Muscle of back (tissue), 11 donors: Measurements from ENCODE around the gene BICDL2. TPM values are rescaled to one million over a fixed set of nuclear protein-coding genes. Genes with fewer than 3 reads are reported as not detected.
A peak's percentile ranks its signal among the peaks of the same experiment; 100 is the strongest.

Experiments
- DNase-seq, 3 donors: peaks; one replicate each; pipeline versions ENCODE4 v3.0.0 to v3.0.0-alpha.2; 2013
- polyA plus RNA-seq, 10 donors: library from polyadenylated mRNA; unstranded; fragments of 120-200 nt; gene quantifications; one replicate each; pipeline ENCODE4 v1.2.1, GENCODE V29; 2013; ENCODE audit not compliant: insufficient read length in 10 of 10

BICDL2 gene
- polyA plus RNA-seq, 10 donors: 0.07 to 0.82 (median 0.11) TPM; not detected in 4

- no peak for DNase-seq
These were observed 9.9 kb downstream of the BICDL2 start for GRCh38 chr16:3026609-3027488.

GRCh38 chr16:3026003-3026378 lies 10.8 kb downstream of the BICDL2 start:
- DNase-seq: no peak

DNA sequence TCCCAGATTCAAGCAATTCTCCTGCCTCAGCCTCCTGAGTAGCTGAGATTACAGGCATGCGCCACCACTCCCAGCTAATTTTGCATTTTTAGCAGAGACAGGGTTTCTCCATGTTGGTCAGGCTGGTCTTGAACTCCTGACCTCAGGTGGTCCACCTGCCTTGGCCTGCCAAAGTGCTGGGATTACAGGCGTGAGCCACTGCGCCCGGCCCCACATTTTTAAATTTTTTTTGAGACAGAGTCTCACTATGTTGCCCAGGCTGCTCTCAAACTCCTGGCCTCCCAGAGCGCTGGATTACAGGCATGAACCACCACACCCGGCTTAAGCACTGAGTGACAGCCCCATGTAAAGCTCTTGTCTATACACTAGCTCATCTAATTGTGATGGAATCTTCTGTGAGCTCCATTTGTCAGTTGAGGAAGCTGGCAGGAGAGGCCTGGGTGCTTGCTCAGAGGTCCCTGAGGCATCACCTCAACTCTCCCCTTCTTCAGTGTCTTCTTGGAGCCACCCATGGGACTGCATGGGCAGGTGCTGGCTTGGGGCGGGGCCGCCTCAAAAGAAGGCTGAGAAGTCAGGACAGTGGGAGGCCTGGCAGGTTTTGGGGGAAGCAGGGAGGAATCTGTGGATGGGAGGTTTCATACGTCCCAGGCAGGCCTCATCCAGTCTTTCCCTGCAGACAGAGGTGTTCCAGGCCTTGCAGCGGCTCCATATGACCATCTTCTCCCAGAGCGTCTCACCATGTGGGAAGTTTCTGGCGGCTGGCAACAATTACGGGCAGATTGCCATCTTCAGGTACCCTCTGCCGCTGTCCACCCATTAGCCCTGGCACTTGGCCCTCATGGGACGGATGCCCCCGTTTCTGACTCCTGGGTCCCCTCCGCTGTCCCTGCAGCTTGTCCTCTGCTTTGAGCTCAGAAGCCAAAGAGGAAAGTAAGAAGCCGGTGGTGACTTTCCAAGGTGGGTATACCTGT lies 11.4 kb downstream of the BICDL2 start:
- no peak for DNase-seq

DNA sequence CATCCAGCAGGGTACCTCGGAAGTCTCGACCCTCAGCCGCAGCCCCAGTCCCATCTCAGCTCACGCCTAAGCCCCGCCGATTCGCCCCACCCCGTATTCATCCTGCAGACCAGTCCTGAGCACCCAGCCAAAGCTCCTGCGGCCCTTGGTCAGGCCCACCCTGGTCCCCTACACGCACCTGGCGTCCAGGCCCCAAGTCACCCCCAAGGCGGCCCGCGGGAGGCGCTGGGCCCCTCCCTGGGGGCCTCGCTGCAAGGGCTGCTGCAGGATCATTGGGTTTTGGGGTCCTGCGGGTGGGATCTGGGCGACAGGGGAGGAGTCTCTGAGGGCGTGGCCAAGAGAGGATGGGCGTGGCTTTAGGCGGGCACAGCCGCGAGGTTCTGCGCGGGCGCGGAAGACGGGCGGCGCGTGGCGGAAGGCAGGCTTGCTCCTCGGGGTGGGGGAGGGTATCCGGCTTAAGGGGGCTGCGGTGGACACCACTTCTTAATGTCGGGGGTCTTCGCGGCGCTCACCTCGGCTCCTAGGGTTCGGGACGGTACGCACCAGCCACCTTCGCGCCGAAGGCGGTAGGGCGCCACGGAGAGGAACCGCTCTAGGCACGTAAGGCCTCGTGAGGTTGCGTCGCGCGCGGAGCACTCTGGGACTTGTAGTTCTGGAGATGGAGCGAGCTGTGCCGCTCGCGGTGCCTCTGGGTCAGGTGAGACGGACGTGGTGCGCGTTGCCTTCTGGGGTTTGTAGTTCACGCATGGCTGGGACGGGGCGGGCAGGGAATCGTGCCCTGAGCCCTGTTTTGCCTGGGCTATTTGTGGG lies 12.9 kb downstream of the BICDL2 start, which contains the start of the genes HCFC1R1 and THOC6:
Gene HCFC1R1, minus strand, starts transcription at position 274 of the 810 bp plus-strand sequence. Its CDS starts 1 bp downstream, at position 273.
Gene THOC6, plus strand, starts transcription at position 367 of the 810 bp plus-strand sequence. Its CDS starts 292 bp downstream, at position 659.
- DNase-seq: peak; percentile 97 to 99 (median 97)

DNA sequence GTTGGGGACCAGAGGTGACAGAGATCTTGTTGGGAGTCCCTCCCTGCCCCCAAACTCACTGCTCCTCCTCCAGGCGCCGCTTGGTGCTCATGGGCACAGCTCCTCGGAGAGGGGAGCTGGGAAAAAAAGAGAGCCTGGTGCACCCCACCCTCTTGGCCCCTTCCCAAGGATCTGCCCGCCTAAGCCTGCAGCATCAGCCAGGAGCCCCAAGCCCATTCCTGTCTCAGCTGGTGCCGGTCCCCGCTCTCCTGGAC lies 13.4 kb downstream of the BICDL2 start:
- DNase-seq: peak in 2 of 3 donors; percentile 54 to 59

DNA sequence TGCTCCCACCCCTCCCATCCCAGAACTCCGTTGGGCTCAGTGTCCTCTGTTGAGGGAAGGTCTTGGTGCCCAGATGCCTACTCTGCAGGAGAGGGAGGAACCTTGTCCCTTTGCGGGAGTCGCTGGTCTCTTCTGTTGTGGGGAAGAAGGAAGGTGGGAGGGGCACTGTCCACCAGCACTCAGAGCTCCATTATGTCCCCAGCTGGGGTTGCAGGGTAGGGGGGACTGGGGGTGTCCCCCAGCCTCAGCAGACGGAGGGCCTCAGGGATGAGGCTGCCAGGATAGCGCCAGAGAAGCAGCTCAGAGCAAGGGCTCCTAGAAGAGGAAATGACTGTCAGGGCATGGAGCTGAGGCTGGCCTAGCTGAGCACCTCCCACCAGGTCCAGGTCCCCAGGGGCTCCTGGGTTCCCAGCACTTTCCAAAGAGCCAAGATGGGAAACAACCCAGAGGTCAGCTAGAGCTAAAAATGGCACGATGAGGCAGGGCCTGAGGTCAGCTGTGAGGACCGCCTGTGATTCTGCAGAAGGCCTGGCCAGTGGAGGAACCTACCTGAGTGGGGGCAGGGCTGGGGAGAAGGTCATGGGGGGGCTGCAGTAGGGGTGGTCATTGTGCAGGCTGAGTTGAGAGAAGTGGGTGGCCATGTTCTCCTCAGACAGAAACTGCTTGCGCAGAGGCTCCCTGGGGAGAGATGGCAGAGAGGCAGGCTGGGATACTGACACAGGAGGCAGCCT lies 13.9 kb downstream of the BICDL2 start:
- peak; percentile 38 to 66 (median 40) for DNase-seq

- peak; percentile 93 to 95 (median 95) for DNase-seq
These were observed 14.5 kb downstream of the BICDL2 start for GRCh38 chr16:3022208-3022683.

- peak; percentile 82 to 93 (median 90) for DNase-seq
These were observed 15.1 kb downstream of the BICDL2 start for GRCh38 chr16:3021449-3022207.

GRCh38 chr16:3020604-3021448 lies 15.9 kb downstream of the BICDL2 start:
- peak; percentile 70 to 87 (median 77) for DNase-seq

GRCh38 chr16:3020247-3020603 lies 16.5 kb downstream of the BICDL2 start, which contains the start of gene TNFRSF12A:
TSS of gene TNFRSF12A (plus strand) at chr16:3020368. CDS start at chr16:3020398, 30 bp downstream.
- DNase-seq: peak; percentile 79 to 91 (median 81)

GRCh38 chr16:3019594-3020246 lies 17.0 kb downstream of the BICDL2 start:
- no peak for DNase-seq

DNA sequence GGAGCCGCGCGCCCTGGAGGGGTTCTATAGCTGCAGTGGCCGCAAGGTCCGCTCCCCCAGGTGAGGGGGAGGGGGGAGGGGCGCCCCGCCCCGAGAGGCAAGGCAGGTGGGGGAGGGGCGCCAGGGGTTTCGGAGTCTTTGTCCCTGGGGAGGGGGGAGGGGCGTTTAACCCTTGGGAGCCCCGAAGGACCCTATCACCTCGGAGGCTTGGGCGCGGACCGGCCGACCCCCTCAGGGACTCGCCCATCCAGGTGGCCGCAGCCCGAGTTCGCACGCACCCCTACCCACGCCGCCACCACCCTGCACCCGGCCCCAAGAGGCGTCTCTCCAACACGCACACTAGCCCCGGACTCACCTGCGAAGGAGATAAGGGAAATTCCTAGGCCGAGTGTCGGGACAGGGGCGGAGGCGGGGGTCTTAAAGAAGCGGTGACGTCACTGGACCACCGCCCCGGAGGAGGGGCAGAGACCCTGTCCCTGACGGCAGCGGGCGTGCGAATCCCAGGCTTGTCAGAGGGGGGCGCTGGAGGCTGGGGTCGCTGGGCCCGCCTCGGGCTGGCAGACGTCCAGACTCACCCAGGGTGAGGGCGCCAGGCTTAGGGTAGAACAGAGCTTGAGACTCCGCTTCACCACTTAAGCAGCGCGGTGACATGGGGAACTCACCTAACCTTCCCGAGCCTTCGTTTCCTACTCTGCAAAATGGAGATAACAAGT lies 18.8 kb downstream of the BICDL2 start, which contains the start of gene CLDN6:
Gene CLDN6, minus strand, starts transcription at position 390 of the 713 bp plus-strand sequence. CDS start 2,162 bp downstream, outside the sequence.
- DNase-seq: no peak

DNA sequence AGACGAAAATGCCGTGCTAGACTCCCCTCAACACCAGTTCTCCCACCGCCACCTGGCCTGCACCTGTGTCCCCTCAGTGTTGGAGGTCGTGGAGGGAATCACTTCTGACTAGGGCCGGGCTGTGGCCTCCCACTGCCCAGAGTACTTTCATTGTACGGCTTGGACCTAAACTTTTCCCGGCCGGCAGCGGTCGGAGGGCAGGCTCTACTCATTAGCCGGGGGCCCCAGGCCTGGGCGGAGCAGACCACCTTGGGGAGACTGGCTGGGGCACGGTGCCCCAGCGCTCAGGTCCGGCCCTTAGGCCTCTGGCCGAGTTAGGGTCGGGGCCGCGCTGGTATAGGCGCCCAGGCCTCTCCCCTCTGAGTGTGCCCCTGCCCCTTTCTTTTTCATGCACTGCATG lies 19.4 kb downstream of the BICDL2 start:
- no peak for DNase-seq

- no peak for DNase-seq
These were observed 20.8 kb downstream of the BICDL2 start for GRCh38 chr16:3015865-3016521.

GRCh38 chr16:3014971-3015370 lies 21.8 kb downstream of the BICDL2 start:
- no peak for DNase-seq

DNA sequence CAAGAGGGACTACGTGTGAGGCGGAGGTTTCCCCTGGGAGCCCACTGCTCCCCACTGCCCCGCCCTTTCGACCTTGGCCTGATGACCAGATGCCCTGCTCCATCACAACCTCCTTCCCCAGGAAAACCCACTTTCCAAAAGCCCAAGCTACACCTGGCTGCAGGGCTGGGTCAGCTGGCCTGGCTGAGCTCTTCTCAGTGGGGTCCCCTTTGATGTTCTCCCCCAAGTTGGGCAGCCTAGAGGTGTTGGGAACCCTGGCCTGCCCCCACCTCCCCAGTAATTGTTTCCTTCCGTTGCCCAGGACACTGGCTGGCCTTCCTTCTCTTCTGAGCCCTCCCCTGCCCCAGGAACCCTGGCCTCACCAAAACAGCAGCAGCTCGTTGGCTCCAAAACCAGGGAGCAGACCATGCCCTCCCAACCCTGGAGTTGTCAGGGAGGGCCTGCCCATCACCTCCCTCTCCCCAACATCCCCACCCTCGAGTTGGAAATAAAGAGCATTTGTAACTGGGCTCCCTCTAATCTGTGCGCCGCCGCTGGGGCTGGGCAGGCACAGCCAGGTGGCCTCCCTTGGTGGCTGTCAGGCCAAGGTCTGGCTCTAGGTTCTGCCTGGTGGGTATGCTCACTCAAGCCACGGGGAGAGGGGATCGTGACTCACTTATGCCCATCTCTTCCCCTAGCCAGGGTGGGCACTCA lies 22.6 kb downstream of the BICDL2 start:
- no peak for DNase-seq
